Activated CD8-positive, alpha-beta T cell treated with anti-CD3 and anti-CD28 coated beads for 36 hours (primary cell): Measurements from ENCODE around the gene DNAH1. TPM values are rescaled to one million over a fixed set of nuclear protein-coding genes. Genes with fewer than 3 reads are reported as not detected.

ENCODE experiments used
- ATAC-seq: fragments of 200-7000 bp; cut with Tn5 transposase; one replicate; pipeline ENCODE4 v1.10.0; 2021; ENCODE audit warnings: mild to moderate bottlenecking, moderate library complexity
- CTCF ChIA-PET: fragments of 350-600 bp; sonication (Branson Sonifier 250); formaldehyde crosslinking; loops from one replicate; lab custom pipeline; 2021; ENCODE audit warnings: antibody characterized with exemption; lab: Charles Lee
- POLR2A ChIA-PET: fragments of 350-600 bp; sonication (Branson Sonifier 250); formaldehyde crosslinking; loops from one replicate; lab custom pipeline; 2021; ENCODE audit warnings: antibody characterized with exemption; lab: Charles Lee
- DNase-seq: peaks from one replicate; pipeline ENCODE4 v3.0.0-alpha.2; 2020
- H3K27ac Mint-ChIP-seq: one replicate; pipeline ENCODE4 v1.8.0; 2021; ENCODE audit warnings: mild to moderate bottlenecking, mixed read lengths
- H3K27me3 Mint-ChIP-seq: one replicate; pipeline ENCODE4 v1.8.0; 2021; ENCODE audit warnings: mixed read lengths
- H3K36me3 Mint-ChIP-seq: one replicate; pipeline ENCODE4 v1.8.0; 2021; ENCODE audit warnings: low read depth, mixed read lengths
- H3K4me1 Mint-ChIP-seq: one replicate; pipeline ENCODE4 v1.8.0; 2021; ENCODE audit warnings: low read depth, mixed read lengths
- H3K4me3 Mint-ChIP-seq: one replicate; pipeline ENCODE4 v1.8.0; 2021; ENCODE audit warnings: mild to moderate bottlenecking, moderate library complexity, mixed read lengths
- H3K9me3 Mint-ChIP-seq: one replicate; pipeline ENCODE4 v1.8.0; 2021; ENCODE audit warnings: mixed read lengths
- CTCF ChIP-seq: fragments of 200-600 bp; IDR thresholded peaks from one replicate; pipeline ENCODE4 v1.8.0; 2022; ENCODE audit warnings: antibody characterized with exemption, mild to moderate bottlenecking
- intact Hi-C: fragments of 100-400 bp; cut with micrococcal nuclease; formaldehyde crosslinking; loops from one replicate; pipeline ENCODE4 v1.10.0; 2022
- total RNA-seq, 2 experiments: library from RNA; stranded (reverse); gene quantifications; one replicate each; pipeline ENCODE4 v1.2.3, GENCODE V29; 2021

The DNAH1 gene
- total RNA-seq, 2 experiments from 2014 or later = 9.2 to 10.2 TPM

GRCh38 chr3:52393959-52394670 is 78.0 kb downstream of the DNAH1 start:
- no peaks in the 10 kb centered on the region for H3K9me3 Mint-ChIP-seq
- H3K27me3 Mint-ChIP-seq = no peaks in the 10 kb centered on the region
- H3K4me3 Mint-ChIP-seq = no peak overlapping the region
- no peak for ATAC-seq
- intact Hi-C loops = no loop called here
- H3K4me1 Mint-ChIP-seq = no peaks in the 10 kb centered on the region
- no peak overlapping the region for H3K27ac Mint-ChIP-seq
- H3K36me3 Mint-ChIP-seq = peaks cover 7% of the 10 kb centered on the region
- TF ChIP-seq CTCF = no peak
- POLR2A ChIA-PET = no interaction called here
- CTCF ChIA-PET = no interaction called here
- DNase-seq = no peak

DNA sequence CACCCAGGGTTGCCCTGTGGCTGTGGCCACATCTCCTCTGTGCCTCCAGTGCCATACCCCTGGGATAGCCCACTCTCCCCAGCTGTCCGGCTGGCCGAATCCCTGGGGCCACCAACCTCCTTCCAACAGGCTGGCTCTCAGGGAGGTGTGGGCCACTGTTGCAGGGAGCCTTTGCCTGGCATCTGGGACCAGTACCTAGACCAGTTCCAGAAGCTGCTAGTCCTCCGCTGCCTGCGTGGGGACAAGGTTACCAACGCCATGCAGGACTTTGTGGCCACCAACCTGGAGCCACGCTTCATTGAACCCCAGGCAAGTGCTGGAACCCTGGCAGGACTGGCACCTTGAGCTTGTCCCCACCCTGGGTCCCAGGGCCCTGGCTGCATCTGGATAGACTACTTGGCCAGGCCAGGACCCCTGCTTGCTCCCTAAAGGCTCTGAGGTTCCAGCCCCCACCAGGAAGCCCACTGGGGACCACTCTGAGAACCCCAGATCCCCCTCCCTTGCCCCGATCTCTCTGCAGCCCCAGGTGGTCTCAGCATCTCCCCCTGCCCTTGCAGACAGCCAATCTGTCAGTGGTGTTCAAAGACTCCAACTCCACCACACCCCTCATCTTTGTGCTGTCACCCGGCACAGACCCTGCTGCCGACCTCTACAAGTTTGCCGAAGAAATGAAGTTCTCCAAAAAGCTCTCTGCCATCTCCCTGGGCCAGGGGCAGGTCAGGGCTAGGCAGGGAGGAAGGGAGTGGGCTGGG is 78.8 kb downstream of the DNAH1 start:
- H3K27ac Mint-ChIP-seq = no peak overlapping the region
- no peaks in the 10 kb centered on the region for H3K4me1 Mint-ChIP-seq
- no peak for ATAC-seq
- POLR2A ChIA-PET = interaction anchor here (1.0 kb wide), 1 partner anchor 9 kb away, joined by 3 read pairs; no protein-coding TSS in a partner anchor
- no peaks in the 10 kb centered on the region for H3K9me3 Mint-ChIP-seq
- CTCF ChIA-PET = interaction anchor here (1.5 kb wide), 1 partner anchor 56 kb away, joined by 4 read pairs; no protein-coding TSS in a partner anchor
- TF ChIP-seq CTCF = no peak
- intact Hi-C loops = no loop called here
- H3K4me3 Mint-ChIP-seq = no peak overlapping the region
- no peaks in the 10 kb centered on the region for H3K27me3 Mint-ChIP-seq
- peaks cover 7% of the 10 kb centered on the region for H3K36me3 Mint-ChIP-seq
- DNase-seq = no peak

DNA sequence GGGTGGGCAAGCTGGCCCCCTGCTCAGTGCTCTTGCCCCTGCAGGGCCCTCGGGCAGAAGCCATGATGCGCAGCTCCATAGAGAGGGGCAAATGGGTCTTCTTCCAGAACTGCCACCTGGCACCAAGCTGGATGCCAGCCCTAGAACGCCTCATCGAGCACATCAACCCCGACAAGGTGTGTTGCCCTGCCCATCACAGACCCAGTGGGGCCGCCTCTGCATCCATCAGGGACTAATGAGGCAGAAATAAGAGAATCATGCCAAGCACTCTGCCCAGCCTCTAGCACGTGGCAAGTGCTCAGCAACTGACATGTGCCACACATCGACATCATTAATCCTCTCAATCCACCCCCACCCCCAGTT is 79.4 kb downstream of the DNAH1 start:
- Mint-ChIP-seq H3K9me3 (no peaks in the 10 kb centered on the region), H3K27ac (no peak overlapping the region), H3K4me1 (no peaks in the 10 kb centered on the region), H3K36me3 (peaks cover 7% of the 10 kb centered on the region), H3K27me3 (no peaks in the 10 kb centered on the region), H3K4me3 (no peak overlapping the region)
- CTCF ChIA-PET = interaction anchor here (1.5 kb wide), 1 partner anchor 56 kb away, joined by 4 read pairs; no protein-coding TSS in a partner anchor
- ATAC-seq = no peak
- POLR2A ChIA-PET = interaction anchor here (0.7 to 1.0 kb wide), 2 partner anchors 9 to 1257 kb away, joined by 3 read pairs; no protein-coding TSS in a partner anchor
- no peak for TF ChIP-seq CTCF
- intact Hi-C loops = no loop called here
- no peak for DNase-seq

DNA sequence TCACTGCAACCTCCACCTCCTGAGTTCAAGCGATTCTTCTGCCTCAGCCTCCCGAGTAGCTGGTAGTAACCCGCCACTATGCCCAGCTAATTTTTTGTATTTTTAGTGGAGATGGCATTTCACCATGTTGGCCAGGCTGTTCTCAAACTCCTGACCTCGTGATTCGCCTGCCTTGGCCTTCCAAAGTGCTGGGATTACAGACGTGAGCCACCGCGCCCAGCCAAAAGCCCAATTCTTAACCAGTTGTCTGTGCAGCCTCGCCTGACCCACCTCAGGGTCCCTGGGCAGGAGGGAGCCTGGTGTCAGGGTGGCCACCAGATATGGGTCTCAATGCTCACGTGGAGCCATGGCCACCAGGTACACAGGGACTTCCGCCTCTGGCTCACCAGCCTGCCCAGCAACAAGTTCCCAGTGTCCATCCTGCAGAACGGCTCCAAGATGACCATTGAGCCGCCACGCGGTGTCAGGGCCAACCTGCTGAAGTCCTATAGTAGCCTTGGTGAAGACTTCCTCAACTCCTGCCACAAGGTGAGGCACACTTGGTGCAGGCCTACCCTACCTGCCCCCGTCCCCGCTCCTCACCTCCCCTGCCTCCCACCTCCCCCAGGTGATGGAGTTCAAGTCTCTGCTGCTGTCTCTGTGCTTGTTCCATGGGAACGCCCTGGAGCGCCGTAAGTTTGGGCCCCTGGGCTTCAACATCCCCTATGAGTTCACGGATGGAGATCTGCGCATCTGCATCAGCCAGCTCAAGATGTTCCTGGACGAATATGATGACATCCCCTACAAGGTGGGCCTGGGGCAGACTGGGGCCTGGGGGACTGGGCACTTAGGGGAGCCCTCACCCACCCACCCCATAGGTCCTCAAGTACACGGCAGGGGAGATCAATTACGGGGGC is 80.1 kb downstream of the DNAH1 start:
- CTCF ChIA-PET = interaction anchor here (1.5 kb wide), 1 partner anchor 57 kb away, joined by 4 read pairs; no protein-coding TSS in a partner anchor
- POLR2A ChIA-PET = interaction anchor here (0.7 to 1.7 kb wide), 5 partner anchors 8 to 1258 kb away, joined by 3 to 7 read pairs (median 3); no protein-coding TSS in a partner anchor
- no peak overlapping the region for H3K4me3 Mint-ChIP-seq

More for the DNA sequence above, 80.1 kb downstream of the DNAH1 start:
- H3K9me3 Mint-ChIP-seq = no peaks in the 10 kb centered on the region
- no peak overlapping the region for H3K27ac Mint-ChIP-seq
- ATAC-seq = no peak
- H3K27me3 Mint-ChIP-seq = no peaks in the 10 kb centered on the region
- H3K36me3 Mint-ChIP-seq = peaks cover 7% of the 10 kb centered on the region
- no peaks in the 10 kb centered on the region for H3K4me1 Mint-ChIP-seq
- intact Hi-C loops = no loop called here
- no peak for DNase-seq
- TF ChIP-seq CTCF = no peak
